Measurements from ENCODE around the gene ZEB1. TPM values are rescaled to one million over a fixed set of nuclear protein-coding genes. Genes with fewer than 3 reads are reported as not detected.

Gene ZEB1
- total RNA-seq, 2 donors from 2014 or later: 0.84 TPM

GRCh38 chr10:31273789-31274188, 45.2 kb upstream of the ZEB1 start:
- no peaks in the 10 kb centered on the region for H3K4me1 Mint-ChIP-seq
- no peak overlapping the region for H3K4me3 Mint-ChIP-seq
- Histone ChIP-seq H3K27me3 (ENCODE audit: control insufficient read depth, insufficient read depth, low read length, poor library complexity, severe bottlenecking) (no peaks in the 10 kb centered on the region), H3K9me3 (ENCODE audit: control insufficient read depth, low read length) (peaks cover 6% of the 10 kb centered on the region), H3K27ac (ENCODE audit: low read depth, low read length) (no peak overlapping the region), H3K4me1 (ENCODE audit: control insufficient read depth, insufficient read depth, low read length) (no peaks in the 10 kb centered on the region), H3K4me3 (ENCODE audit: low read length) (no peak overlapping the region), H3K9ac (ENCODE audit: extremely low read depth, low read length, poor library complexity, severe bottlenecking) (no peak overlapping the region), H3K36me3 (ENCODE audit: control insufficient read depth, insufficient read depth, low read length) (no peaks in the 10 kb centered on the region)
- H3K27ac Mint-ChIP-seq: no peak overlapping the region
- H3K36me3 Mint-ChIP-seq (ENCODE audit: low read depth): no peaks in the 10 kb centered on the region
- no peak for TF ChIP-seq CTCF (conservative IDR thresholded peaks at IDR 0.05)
- no peak for DNase-seq
- no peaks in the 10 kb centered on the region for H3K27me3 Mint-ChIP-seq (ENCODE audit: insufficient read depth)
- peaks cover 3% of the 10 kb centered on the region for H3K9me3 Mint-ChIP-seq
- WGBS, 2 experiments (ENCODE audit: insufficient coverage in 1 of 2, insufficient read length in 1 of 2): 92% methylated on average over 2 of the region's 2 CpGs; no CpG with 5 or more reads in 1 of the 2 experiments

GRCh38 chr10:31274310-31274709, 44.7 kb upstream of the ZEB1 start:
- Mint-ChIP-seq H3K36me3 (ENCODE audit: low read depth) (no peaks in the 10 kb centered on the region), H3K4me3 (no peak overlapping the region), H3K4me1 (no peaks in the 10 kb centered on the region), H3K27me3 (ENCODE audit: insufficient read depth) (no peaks in the 10 kb centered on the region), H3K9me3 (peaks cover 3% of the 10 kb centered on the region), H3K27ac (no peak overlapping the region)
- no peak for TF ChIP-seq CTCF (conservative IDR thresholded peaks at IDR 0.05)
- Histone ChIP-seq H3K27me3 (ENCODE audit: control insufficient read depth, insufficient read depth, low read length, poor library complexity, severe bottlenecking) (no peaks in the 10 kb centered on the region), H3K4me3 (ENCODE audit: low read length) (no peak overlapping the region), H3K9ac (ENCODE audit: extremely low read depth, low read length, poor library complexity, severe bottlenecking) (no peak overlapping the region), H3K36me3 (ENCODE audit: control insufficient read depth, insufficient read depth, low read length) (no peaks in the 10 kb centered on the region), H3K9me3 (ENCODE audit: control insufficient read depth, low read length) (peaks cover 6% of the 10 kb centered on the region), H3K27ac (ENCODE audit: low read depth, low read length) (no peak overlapping the region), H3K4me1 (ENCODE audit: control insufficient read depth, insufficient read depth, low read length) (no peaks in the 10 kb centered on the region)
- DNase-seq: no peak
- 89% methylated on average over 2 of the region's 2 CpGs; no CpG with 5 or more reads in 1 of the 2 experiments for WGBS, 2 experiments (ENCODE audit: insufficient coverage in 1 of 2, insufficient read length in 1 of 2)

- Histone ChIP-seq H3K9ac (ENCODE audit: extremely low read depth, low read length, poor library complexity, severe bottlenecking) (no peak overlapping the region), H3K4me3 (ENCODE audit: low read length) (no peak overlapping the region), H3K27ac (ENCODE audit: low read depth, low read length) (no peak overlapping the region), H3K4me1 (ENCODE audit: control insufficient read depth, insufficient read depth, low read length) (no peaks in the 10 kb centered on the region), H3K27me3 (ENCODE audit: control insufficient read depth, insufficient read depth, low read length, poor library complexity, severe bottlenecking) (no peaks in the 10 kb centered on the region), H3K9me3 (ENCODE audit: control insufficient read depth, low read length) (no peaks in the 10 kb centered on the region), H3K36me3 (ENCODE audit: control insufficient read depth, insufficient read depth, low read length) (no peaks in the 10 kb centered on the region)
- Mint-ChIP-seq H3K4me3 (no peak overlapping the region), H3K27ac (no peak overlapping the region), H3K36me3 (ENCODE audit: low read depth) (no peaks in the 10 kb centered on the region), H3K27me3 (ENCODE audit: insufficient read depth) (no peaks in the 10 kb centered on the region), H3K4me1 (no peaks in the 10 kb centered on the region), H3K9me3 (peaks cover 5% of the 10 kb centered on the region)
- TF ChIP-seq CTCF (conservative IDR thresholded peaks at IDR 0.05): no peak
- 89 to 100% methylated on average over 1 to 3 of the region's 3 CpGs for WGBS, 2 experiments (ENCODE audit: insufficient coverage in 1 of 2, insufficient read length in 1 of 2)
- no peak for DNase-seq
Observed at GRCh38 chr10:31278279-31278941, 40.6 kb upstream of the ZEB1 start.

Measured in endodermal cell (in vitro differentiated cells).